Upper lobe of left lung (tissue), 4 donors: ENCODE data around the gene CR1L.

Experiments
- EP300 ChIP-seq, 4 donors: sonication (generic); formaldehyde crosslinking; IDR thresholded peaks; one replicate each; pipeline ENCODE4 v1.5.1; 2017; ENCODE audit warnings: antibody characterized with exemption in 4 of 4, control low read depth in 2 of 4
- POLR2AphosphoS5 ChIP-seq, 2 donors: sonication (generic); formaldehyde crosslinking; IDR thresholded peaks; one replicate each; pipeline ENCODE4 v1.5.1; 2017; ENCODE audit warnings: antibody characterized with exemption in 2 of 2
- TF ChIP-seq, protein P1 (sequence below), 6 experiments: fragments of 450-650 bp in 4 of 6; fragments of 200-600 bp in 2 of 6; sonication (generic) in 2 of 6; IDR thresholded peaks; one replicate each; pipeline ENCODE4 v1.5.1; 2016 to 2019; ENCODE audit warnings: antibody characterized with exemption in 6 of 6

DNA sequence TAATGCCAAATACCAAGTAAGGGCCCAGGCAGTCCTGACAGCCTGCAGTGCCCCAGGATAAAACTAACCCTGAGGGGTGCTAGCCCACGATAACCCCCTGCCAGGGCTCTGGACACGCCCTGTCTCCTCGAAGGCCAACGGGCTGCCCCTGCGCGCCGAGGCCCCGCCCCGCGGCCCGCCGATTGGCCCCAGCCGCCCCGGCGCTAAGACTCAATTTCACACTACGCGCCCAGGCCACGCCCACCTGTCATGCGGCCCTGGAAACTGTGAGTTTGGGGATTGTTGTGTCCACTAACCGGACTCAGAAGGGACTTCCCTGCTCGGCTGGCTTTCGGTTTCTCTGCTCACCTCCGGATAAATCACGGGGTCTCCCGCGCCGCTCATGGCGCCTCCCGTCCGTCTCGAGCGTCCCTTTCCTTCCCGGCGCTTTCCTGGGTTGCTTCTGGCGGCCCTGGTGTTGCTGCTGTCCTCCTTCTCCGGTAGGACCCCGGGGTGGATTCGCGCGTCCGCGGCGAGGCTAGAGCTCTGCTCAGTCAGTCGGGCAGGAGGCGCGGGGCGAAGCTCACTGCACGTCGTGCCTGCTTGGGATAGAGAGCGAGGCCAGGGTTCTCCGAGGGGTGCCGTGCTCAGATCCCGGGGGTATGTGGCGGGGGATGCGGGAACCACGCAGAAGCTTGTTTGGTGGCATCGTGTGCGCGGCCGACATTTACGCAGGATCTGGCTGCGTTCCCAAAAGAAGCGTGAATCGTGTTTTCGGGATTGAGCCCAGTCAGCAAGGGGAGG, at the start of gene CR1L:
- TF ChIP-seq, protein P1, sequence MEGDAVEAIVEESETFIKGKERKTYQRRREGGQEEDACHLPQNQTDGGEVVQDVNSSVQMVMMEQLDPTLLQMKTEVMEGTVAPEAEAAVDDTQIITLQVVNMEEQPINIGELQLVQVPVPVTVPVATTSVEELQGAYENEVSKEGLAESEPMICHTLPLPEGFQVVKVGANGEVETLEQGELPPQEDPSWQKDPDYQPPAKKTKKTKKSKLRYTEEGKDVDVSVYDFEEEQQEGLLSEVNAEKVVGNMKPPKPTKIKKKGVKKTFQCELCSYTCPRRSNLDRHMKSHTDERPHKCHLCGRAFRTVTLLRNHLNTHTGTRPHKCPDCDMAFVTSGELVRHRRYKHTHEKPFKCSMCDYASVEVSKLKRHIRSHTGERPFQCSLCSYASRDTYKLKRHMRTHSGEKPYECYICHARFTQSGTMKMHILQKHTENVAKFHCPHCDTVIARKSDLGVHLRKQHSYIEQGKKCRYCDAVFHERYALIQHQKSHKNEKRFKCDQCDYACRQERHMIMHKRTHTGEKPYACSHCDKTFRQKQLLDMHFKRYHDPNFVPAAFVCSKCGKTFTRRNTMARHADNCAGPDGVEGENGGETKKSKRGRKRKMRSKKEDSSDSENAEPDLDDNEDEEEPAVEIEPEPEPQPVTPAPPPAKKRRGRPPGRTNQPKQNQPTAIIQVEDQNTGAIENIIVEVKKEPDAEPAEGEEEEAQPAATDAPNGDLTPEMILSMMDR (IDR thresholded peaks at IDR 0.05), result no peak
- TF ChIP-seq EP300 (IDR thresholded peaks at IDR 0.05), result no peak
- no peak for TF ChIP-seq POLR2AphosphoS5 (IDR thresholded peaks at IDR 0.05)
